SK-N-SH treated with all-trans-retinoic acid at 6 μM for 48 hours (cell line): Measurements from ENCODE around the gene PDGFRB.

Source experiments
- ATAC-seq: fragments of 200-7000 bp; cut with Tn5 transposase; 3 replicates; pipeline ENCODE4 v1.9.1; 2020; ENCODE audit warnings: mild to moderate bottlenecking, moderate library complexity
- ARNTL ChIP-seq: fragments of 450-650 bp; formaldehyde crosslinking; IDR thresholded peaks from 2 replicates; pipeline ENCODE4 v1.5.0; 2020; ENCODE audit warnings: low read depth, mild to moderate bottlenecking, moderate library complexity, borderline replicate concordance
- BACH2 ChIP-seq: fragments of 250-450 bp; sonication (Bioruptor Pico); IDR thresholded peaks from 2 replicates; pipeline ENCODE4 v1.9.0; 2021; ENCODE audit warnings: mild to moderate bottlenecking, borderline replicate concordance
- CREB5 ChIP-seq: fragments of 250-450 bp; sonication (Bioruptor Pico); IDR thresholded peaks from 2 replicates; pipeline ENCODE4 v1.5.1; 2020; ENCODE audit warnings: low read depth, mild to moderate bottlenecking, moderate library complexity
- CSDC2 ChIP-seq: fragments of 250-450 bp; sonication (Bioruptor Pico); IDR thresholded peaks from 2 replicates; pipeline ENCODE4 v1.5.0; 2020; ENCODE audit warnings: mild to moderate bottlenecking, moderate library complexity
- CSRNP3 ChIP-seq: fragments of 250-450 bp; sonication (Bioruptor Pico); IDR thresholded peaks from 2 replicates; pipeline ENCODE4 v1.5.1; 2021; ENCODE audit warnings: mild to moderate bottlenecking, moderate library complexity
- ESRRG ChIP-seq: fragments of 250-450 bp; sonication (Bioruptor Pico); IDR thresholded peaks from 2 replicates; pipeline ENCODE4 v1.6.1; 2021; ENCODE audit warnings: mild to moderate bottlenecking
- GLIS3 ChIP-seq: fragments of 250-450 bp; sonication (Bioruptor Pico); IDR thresholded peaks from 2 replicates; pipeline ENCODE4 v1.5.0; 2020; ENCODE audit warnings: mild to moderate bottlenecking, moderate library complexity
- ISL1 ChIP-seq: fragments of 250-450 bp; sonication (Bioruptor Pico); IDR thresholded peaks from 2 replicates; pipeline ENCODE4 v2.1.2; 2022; ENCODE audit warnings: mild to moderate bottlenecking, moderate library complexity
- OSR1 ChIP-seq: fragments of 250-450 bp; sonication (Bioruptor Pico); IDR thresholded peaks from 2 replicates; pipeline ENCODE4 v1.8.0; 2022; ENCODE audit warnings: moderate library complexity, mild to moderate bottlenecking, inconsistent platforms
- PATZ1 ChIP-seq: fragments of 250-450 bp; sonication (Bioruptor Pico); IDR thresholded peaks from 2 replicates; pipeline ENCODE4 v1.8.0; 2020; ENCODE audit warnings: mild to moderate bottlenecking, moderate library complexity, borderline replicate concordance
- POU6F1 ChIP-seq: fragments of 250-450 bp; sonication (Bioruptor Pico); IDR thresholded peaks from 2 replicates; pipeline ENCODE4 v1.8.0; 2021; ENCODE audit warnings: low read depth, mild to moderate bottlenecking, moderate library complexity, borderline replicate concordance
- PPARA ChIP-seq: fragments of 250-450 bp; sonication (Bioruptor Pico); IDR thresholded peaks from 2 replicates; pipeline ENCODE4 v1.5.0; 2020; ENCODE audit warnings: mild to moderate bottlenecking, borderline replicate concordance
- RARB ChIP-seq: fragments of 250-450 bp; sonication (Bioruptor Pico); IDR thresholded peaks from 2 replicates; pipeline ENCODE4 v1.8.0; 2021; ENCODE audit warnings: mild to moderate bottlenecking, moderate library complexity
- SNAI2 ChIP-seq: fragments of 250-450 bp; sonication (Bioruptor Pico); IDR thresholded peaks from 2 replicates; pipeline ENCODE4 v1.5.0; 2020; ENCODE audit warnings: mild to moderate bottlenecking, moderate library complexity
- TCF4 ChIP-seq: fragments of 250-450 bp; sonication (Bioruptor Pico); IDR thresholded peaks from 2 replicates; pipeline ENCODE4 v1.8.0; 2021; ENCODE audit warnings: mild to moderate bottlenecking, moderate library complexity, borderline replicate concordance
- TOX ChIP-seq: fragments of 250-450 bp; sonication (Bioruptor Pico); IDR thresholded peaks from 2 replicates; pipeline ENCODE4 v1.8.0; 2021; ENCODE audit warnings: mild to moderate bottlenecking, moderate library complexity, borderline replicate concordance
- TSHZ2 ChIP-seq: fragments of 250-450 bp; sonication (Bioruptor Pico); IDR thresholded peaks from 2 replicates; pipeline ENCODE4 v1.5.0; 2020; ENCODE audit warnings: mild to moderate bottlenecking, moderate library complexity
- ZC3H10 ChIP-seq: fragments of 250-450 bp; sonication (Bioruptor Pico); IDR thresholded peaks from 2 replicates; pipeline ENCODE4 v1.5.1; 2021; ENCODE audit warnings: mild to moderate bottlenecking, moderate library complexity
- ZFP3 ChIP-seq: fragments of 250-450 bp; sonication (Bioruptor Pico); IDR thresholded peaks from 2 replicates; pipeline ENCODE4 v1.5.0; 2020; ENCODE audit warnings: mild to moderate bottlenecking, moderate library complexity
- ZFP30 ChIP-seq: fragments of 450-650 bp; formaldehyde crosslinking; IDR thresholded peaks from 2 replicates; pipeline ENCODE4 v1.5.0; 2022; ENCODE audit warnings: mild to moderate bottlenecking, moderate library complexity
- ZNF70 ChIP-seq: fragments of 450-650 bp; formaldehyde crosslinking; IDR thresholded peaks from 2 replicates; pipeline ENCODE4 v1.5.0; 2020; ENCODE audit warnings: mild to moderate bottlenecking, moderate library complexity
- ZNF8 ChIP-seq: fragments of 450-650 bp; formaldehyde crosslinking; IDR thresholded peaks from 2 replicates; pipeline ENCODE4 v1.5.0; 2020; ENCODE audit warnings: mild to moderate bottlenecking, moderate library complexity

The PDGFRB gene

GRCh38 chr5:150172145-150172544 is 16.5 kb upstream of the PDGFRB start:
- TF ChIP-seq ZFP3 (CRISPR knock-in tag) (no peak), ZNF70 (no peak)
- no peak for ATAC-seq

GRCh38 chr5:150168864-150169263 is 13.2 kb upstream of the PDGFRB start:
- no peak for TF ChIP-seq ZFP3 (CRISPR knock-in tag)
- no peak for TF ChIP-seq OSR1 (CRISPR knock-in tag)
- TF ChIP-seq RARB (CRISPR knock-in tag): no peak
- no peak for TF ChIP-seq TSHZ2 (CRISPR knock-in tag)
- no peak for TF ChIP-seq ZFP30 (CRISPR knock-in tag)
- TF ChIP-seq PPARA: no peak
- TF ChIP-seq CREB5 (CRISPR knock-in tag): no peak
- no peak for TF ChIP-seq TCF4 (CRISPR knock-in tag)
- TF ChIP-seq ZNF8 (CRISPR knock-in tag): no peak
- TF ChIP-seq ISL1: no peak
- no peak for TF ChIP-seq GLIS3 (CRISPR knock-in tag)
- TF ChIP-seq ZC3H10 (CRISPR knock-in tag): no peak
- TF ChIP-seq SNAI2 (CRISPR knock-in tag): no peak
- no peak for TF ChIP-seq CSDC2 (CRISPR knock-in tag)
- TF ChIP-seq PATZ1 (CRISPR knock-in tag): no peak
- TF ChIP-seq ESRRG: no peak
- TF ChIP-seq POU6F1 (CRISPR knock-in tag): no peak
- TF ChIP-seq, all 23 proteins: peak for 0
- ATAC-seq: no peak

GRCh38 chr5:150167908-150168307 is 12.3 kb upstream of the PDGFRB start:
- TF ChIP-seq ARNTL (CRISPR knock-in tag) (no peak), ZC3H10 (CRISPR knock-in tag) (no peak), TOX (CRISPR knock-in tag) (no peak)
- TF ChIP-seq, all 23 proteins: peak for 0
- ATAC-seq: no peak

- ATAC-seq: no peak
- TF ChIP-seq CSRNP3 (CRISPR knock-in tag) (no peak), TCF4 (CRISPR knock-in tag) (no peak), BACH2 (CRISPR knock-in tag) (no peak), PATZ1 (CRISPR knock-in tag) (no peak), CREB5 (CRISPR knock-in tag) (no peak), ESRRG (no peak), ZFP3 (CRISPR knock-in tag) (no peak)
- TF ChIP-seq, all 23 proteins: peak for 0
Observed at GRCh38 chr5:150167512-150167850, 11.8 kb upstream of the PDGFRB start.
